ENCODE data around the gene TRAPPC3L.

DNA sequence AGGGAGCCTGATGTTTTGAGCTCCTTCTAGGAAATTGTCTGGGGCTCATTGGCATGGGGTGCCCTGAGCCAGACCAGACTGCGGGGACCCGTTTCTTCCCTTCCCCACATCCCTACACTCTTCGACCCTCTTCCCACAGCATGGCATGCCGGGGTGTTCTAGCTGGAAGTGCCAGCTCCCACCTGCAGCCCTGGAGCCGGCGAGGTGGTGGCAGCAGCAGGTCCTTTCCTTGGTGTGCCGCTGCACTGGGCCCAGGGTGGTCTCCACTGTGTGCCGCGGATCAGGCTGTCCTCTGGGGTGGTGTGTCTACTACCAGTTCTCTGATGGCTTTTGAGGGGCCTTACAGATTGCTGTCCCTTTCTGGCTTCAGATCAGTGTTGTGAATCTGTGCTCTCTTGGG lies 18.3 kb upstream of the TRAPPC3L start:
- TF ChIP-seq, protein P1, sequence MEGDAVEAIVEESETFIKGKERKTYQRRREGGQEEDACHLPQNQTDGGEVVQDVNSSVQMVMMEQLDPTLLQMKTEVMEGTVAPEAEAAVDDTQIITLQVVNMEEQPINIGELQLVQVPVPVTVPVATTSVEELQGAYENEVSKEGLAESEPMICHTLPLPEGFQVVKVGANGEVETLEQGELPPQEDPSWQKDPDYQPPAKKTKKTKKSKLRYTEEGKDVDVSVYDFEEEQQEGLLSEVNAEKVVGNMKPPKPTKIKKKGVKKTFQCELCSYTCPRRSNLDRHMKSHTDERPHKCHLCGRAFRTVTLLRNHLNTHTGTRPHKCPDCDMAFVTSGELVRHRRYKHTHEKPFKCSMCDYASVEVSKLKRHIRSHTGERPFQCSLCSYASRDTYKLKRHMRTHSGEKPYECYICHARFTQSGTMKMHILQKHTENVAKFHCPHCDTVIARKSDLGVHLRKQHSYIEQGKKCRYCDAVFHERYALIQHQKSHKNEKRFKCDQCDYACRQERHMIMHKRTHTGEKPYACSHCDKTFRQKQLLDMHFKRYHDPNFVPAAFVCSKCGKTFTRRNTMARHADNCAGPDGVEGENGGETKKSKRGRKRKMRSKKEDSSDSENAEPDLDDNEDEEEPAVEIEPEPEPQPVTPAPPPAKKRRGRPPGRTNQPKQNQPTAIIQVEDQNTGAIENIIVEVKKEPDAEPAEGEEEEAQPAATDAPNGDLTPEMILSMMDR (IDR thresholded peaks at IDR 0.05): no peak
- TF ChIP-seq POLR2A (IDR thresholded peaks at IDR 0.05): no peak
